Transverse colon (tissue), 4 donors: ENCODE data around the gene MOBP. TPM values are rescaled to one million over a fixed set of nuclear protein-coding genes. Genes with fewer than 3 reads are reported as not detected.

Experiments
- DNase-seq: peaks from one replicate; pipeline ENCODE4 v3.0.0-alpha.2; 2019
- H3K27ac ChIP-seq, 4 donors: fragments of 200-600 bp; sonication (generic); 2 replicates each; pipeline ENCODE4 v1.5.1; 2016 to 2018; ENCODE audit warnings: inconsistent platforms in 4 of 4
- H3K27me3 ChIP-seq: fragments of 200-600 bp; sonication (generic); 2 replicates; pipeline ENCODE4 v1.5.1; 2017; ENCODE audit warnings: inconsistent platforms
- H3K36me3 ChIP-seq, 4 donors: fragments of 200-600 bp; sonication (generic); 2 replicates each; pipeline ENCODE4 v1.5.1; 2017 to 2019; ENCODE audit warnings: inconsistent platforms in 4 of 4
- H3K4me1 ChIP-seq, 4 donors: fragments of 200-600 bp; sonication (generic); 2 replicates each; pipeline ENCODE4 v1.5.1; 2017 to 2020; ENCODE audit warnings: inconsistent platforms in 4 of 4
- H3K4me3 ChIP-seq, 4 donors: fragments of 200-600 bp; sonication (generic); 1 replicate in 1 of 4; 2 replicates in 3 of 4; pipeline versions ENCODE4 v1.5.1 to v1.6.1; 2017 to 2019; ENCODE audit warnings: inconsistent platforms in 4 of 4
- H3K9me3 ChIP-seq, 2 donors: fragments of 200-600 bp; sonication (generic); 2 replicates each; pipeline ENCODE4 v1.5.1; 2017 to 2019; ENCODE audit warnings: inconsistent platforms in 2 of 2
- CTCF ChIP-seq, 5 experiments: fragments of 200-600 bp in 3 of 5; fragments of 450-650 bp in 2 of 5; sonication (generic) in 3 of 5; IDR thresholded peaks; 1 replicate in 2 of 5; 2 replicates in 3 of 5; pipeline ENCODE4 v1.5.1; 2016 to 2017; ENCODE audit warnings: antibody characterized with exemption in 5 of 5, inconsistent platforms in 3 of 5, mild to moderate bottlenecking in 2 of 5, moderate library complexity in 1 of 5
- EP300 ChIP-seq: sonication (generic); formaldehyde crosslinking; IDR thresholded peaks from one replicate; pipeline ENCODE4 v1.6.1; 2017; ENCODE audit warnings: antibody characterized with exemption, low read depth
- POLR2A ChIP-seq: fragments of 450-650 bp; IDR thresholded peaks from one replicate; pipeline ENCODE4 v1.6.1; 2016; ENCODE audit warnings: antibody characterized with exemption, mild to moderate bottlenecking, moderate library complexity
- POLR2AphosphoS5 ChIP-seq, 3 donors: sonication (generic); formaldehyde crosslinking; IDR thresholded peaks; one replicate each; pipeline ENCODE4 v1.6.1; 2016; ENCODE audit warnings: antibody characterized with exemption in 3 of 3
- WGBS, 2 donors: methylation state at CpG; one replicate each; pipeline ENCODE4 v1.1.5; 2018; ENCODE audit warnings: low coverage in 1 of 2; 5-methylcytosine and 5-hydroxymethylcytosine counted together
- in situ Hi-C, 4 donors: fragments of 200-750 bp; cut with MboI; loops; one replicate each; pipeline versions ENCODE4 v1.15.0 to v1.15.1; 2017; ENCODE audit warnings: low sequenced_read_pairs in 3 of 4, low pct_ligation_motif_present in 1 of 4, low pct_unique_long_range_greater_than_20kb in 1 of 4
- intact Hi-C: fragments of 100-400 bp; cut with DNase I; formaldehyde crosslinking; loops from one replicate; pipeline ENCODE4 v1.15.1; 2023; ENCODE audit warnings: low total_unique reads
- total RNA-seq, 4 donors: library from RNA; depleted of rRNA; stranded (reverse); fragments of >200 nt; gene quantifications; one replicate each; pipeline ENCODE4 v1.1.0, GENCODE V29; 2016

The MOBP gene
- total RNA-seq, 4 donors from 2014 or later, result 0.27 to 5.2 (median 1.3) TPM; not detected in 1

GRCh38 chr3:39529577-39529976 lies 62.1 kb downstream of the MOBP start:
- no peak for DNase-seq
- Histone ChIP-seq H3K36me3 (no peaks in the 10 kb centered on the region), H3K27ac (no peak overlapping the region), H3K4me3 (no peak overlapping the region), H3K4me1 (no peaks in the 10 kb centered on the region), H3K9me3 (peaks cover under 1 to 4% of the 10 kb centered on the region in 2 donors), H3K27me3 (no peaks in the 10 kb centered on the region)
- intact Hi-C loops, result no loop called here
- in situ Hi-C loops, result no loop called here
- no peak for TF ChIP-seq CTCF (IDR thresholded peaks at IDR 0.05)
- no peak for TF ChIP-seq EP300
- TF ChIP-seq POLR2A, result no peak
- no peak for TF ChIP-seq POLR2AphosphoS5 (IDR thresholded peaks at IDR 0.05)
- 83 to 92% methylated on average over 8 to 9 of the region's 9 CpGs for WGBS, 2 donors

GRCh38 chr3:39531066-39531465 lies 63.6 kb downstream of the MOBP start:
- 95 to 96% methylated on average over 2 to 6 of the region's 6 CpGs for WGBS, 2 donors
- TF ChIP-seq POLR2A, result no peak
- no peak for TF ChIP-seq CTCF (IDR thresholded peaks at IDR 0.05)
- TF ChIP-seq POLR2AphosphoS5 (IDR thresholded peaks at IDR 0.05), result no peak
- TF ChIP-seq EP300, result no peak
- no peak overlapping the region for H3K27ac ChIP-seq

GRCh38 chr3:39531665-39532064 lies 64.2 kb downstream of the MOBP start:
- Histone ChIP-seq H3K9me3 (no peaks in the 10 kb centered on the region), H3K27me3 (no peaks in the 10 kb centered on the region), H3K4me1 (no peaks in the 10 kb centered on the region), H3K36me3 (no peaks in the 10 kb centered on the region), H3K27ac (no peak overlapping the region), H3K4me3 (no peak overlapping the region)
- DNase-seq, result no peak
- intact Hi-C loops, result no loop called here
- 76 to 87% methylated on average over 3 of the region's 3 CpGs for WGBS, 2 donors
- no peak for TF ChIP-seq POLR2AphosphoS5 (IDR thresholded peaks at IDR 0.05)
- no peak for TF ChIP-seq POLR2A
- TF ChIP-seq EP300, result no peak
- no peak for TF ChIP-seq CTCF (IDR thresholded peaks at IDR 0.05)
- in situ Hi-C loops, result no loop called here

More at GRCh38 chr3:39531066-39531465, 63.6 kb downstream of the MOBP start:
- no peak overlapping the region for H3K4me3 ChIP-seq
- no peaks in the 10 kb centered on the region for H3K4me1 ChIP-seq
- intact Hi-C loops, result no loop called here
- no peaks in the 10 kb centered on the region for H3K36me3 ChIP-seq
- no peaks in the 10 kb centered on the region for H3K9me3 ChIP-seq
- in situ Hi-C loops, result no loop called here
- H3K27me3 ChIP-seq, result no peaks in the 10 kb centered on the region
- DNase-seq, result no peak

DNA sequence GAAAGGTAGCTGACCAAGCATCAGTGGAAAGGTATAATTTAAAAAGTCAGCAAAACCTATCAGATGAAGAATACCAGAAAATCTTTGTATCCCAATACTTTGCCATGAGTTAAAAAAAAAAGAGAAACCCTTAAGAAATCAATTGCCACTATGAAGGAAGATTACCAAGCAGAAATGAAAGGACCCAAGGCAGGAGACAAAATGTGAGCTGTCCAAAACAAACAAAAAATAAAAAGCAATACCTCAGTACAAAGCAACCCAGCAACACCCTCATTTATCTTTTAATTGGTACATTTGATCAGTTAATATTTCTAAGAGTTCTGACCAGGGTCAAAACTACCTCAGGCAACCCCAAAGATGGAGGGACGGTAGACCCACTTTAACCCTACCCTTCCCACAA lies 65.3 kb downstream of the MOBP start:
- no peaks in the 10 kb centered on the region for H3K36me3 ChIP-seq
- WGBS, 2 donors, result 50 to 58% methylated on average over 1 of the region's 1 CpG
- no peaks in the 10 kb centered on the region for H3K4me1 ChIP-seq
- H3K27me3 ChIP-seq, result no peaks in the 10 kb centered on the region
- intact Hi-C loops (no loop called here), in situ Hi-C loops (no loop called here)
- no peak overlapping the region for H3K27ac ChIP-seq
- no peak for TF ChIP-seq CTCF (IDR thresholded peaks at IDR 0.05)
- no peak for TF ChIP-seq POLR2A
- TF ChIP-seq POLR2AphosphoS5 (IDR thresholded peaks at IDR 0.05), result no peak
- TF ChIP-seq EP300, result no peak
- H3K4me3 ChIP-seq, result no peak overlapping the region
- DNase-seq, result no peak
- H3K9me3 ChIP-seq, result no peaks in the 10 kb centered on the region
